ENCODE measurements around the gene DISC1. TPM values are rescaled to one million over a fixed set of nuclear protein-coding genes. Genes with fewer than 3 reads are reported as not detected.

The DISC1 gene
- polyA plus RNA-seq, 3 donors, result 5.5 to 14.7 (median 5.8) TPM

DNA sequence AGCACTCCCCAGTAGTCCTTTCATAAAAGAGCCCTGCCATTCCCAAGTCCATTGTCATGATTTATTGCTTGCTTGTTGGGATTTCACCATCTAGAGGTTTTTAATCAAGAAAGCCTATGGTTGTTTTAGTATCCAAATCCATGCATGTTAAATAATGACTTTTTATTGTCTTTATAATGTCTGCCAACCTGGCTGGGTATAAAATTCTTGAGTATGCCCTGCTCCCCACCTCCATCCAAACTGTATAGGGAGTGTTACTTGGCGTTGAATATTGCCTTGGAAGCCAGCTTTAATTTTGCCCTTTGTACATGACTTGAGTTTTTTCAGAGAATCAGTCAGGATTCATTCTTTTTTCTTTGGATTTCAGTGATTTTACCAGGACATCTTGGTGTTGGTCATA, 44.2 kb downstream of the DISC1 start:
- H3K36me3 Mint-ChIP-seq, result peaks cover 10 to 19% of the 10 kb centered on the region in 2 donors
- H3K4me3 Mint-ChIP-seq, result no peak overlapping the region
- Histone ChIP-seq H4K20me1 (ENCODE audit: insufficient read depth, low read length) (peaks cover 90% of the 10 kb centered on the region), H3K9me3 (replicated peaks in 1 of 2; ENCODE audit: control insufficient read depth in 1 of 2, insufficient read depth in 1 of 2, low read length in 2 of 2) (no peaks in the 10 kb centered on the region), H3K4me2 (replicated peaks; ENCODE audit: extremely low read depth, low read length, poor library complexity, severe bottlenecking) (no peak overlapping the region), H3K9ac (ENCODE audit: insufficient read depth, low read length, poor library complexity, severe bottlenecking) (no peak overlapping the region), H3K4me3 (replicated peaks in 1 of 3; ENCODE audit: low read depth in 2 of 3, low read length in 3 of 3) (no peak overlapping the region), H3K79me2 (ENCODE audit: insufficient read depth, low read length) (peaks cover 91% of the 10 kb centered on the region), H2AFZ (ENCODE audit: insufficient read depth, low read depth, low read length, poor library complexity, severe bottlenecking) (no peak overlapping the region), H3K27me3 (ENCODE audit: control insufficient read depth in 2 of 2, insufficient read depth in 2 of 2, low read length in 2 of 2) (no peaks in the 10 kb centered on the region), H3K36me3 (replicated peaks in 1 of 2; ENCODE audit: control insufficient read depth in 1 of 2, insufficient read depth in 2 of 2, low read length in 2 of 2) (peaks cover 5 to 18% of the 10 kb centered on the region in 2 donors), H3K27ac (ENCODE audit: low read depth in 1 of 2, low read length in 2 of 2) (no peak overlapping the region), H3K4me1 (ENCODE audit: control insufficient read depth in 1 of 2, insufficient read depth in 2 of 2, low read length in 2 of 2) (peaks cover 20 to 32% of the 10 kb centered on the region in 2 donors)
- peaks cover 0 to 5% (median 3%) of the 10 kb centered on the region in 7 donors for H3K9me3 Mint-ChIP-seq
- TF ChIP-seq, protein P1, sequence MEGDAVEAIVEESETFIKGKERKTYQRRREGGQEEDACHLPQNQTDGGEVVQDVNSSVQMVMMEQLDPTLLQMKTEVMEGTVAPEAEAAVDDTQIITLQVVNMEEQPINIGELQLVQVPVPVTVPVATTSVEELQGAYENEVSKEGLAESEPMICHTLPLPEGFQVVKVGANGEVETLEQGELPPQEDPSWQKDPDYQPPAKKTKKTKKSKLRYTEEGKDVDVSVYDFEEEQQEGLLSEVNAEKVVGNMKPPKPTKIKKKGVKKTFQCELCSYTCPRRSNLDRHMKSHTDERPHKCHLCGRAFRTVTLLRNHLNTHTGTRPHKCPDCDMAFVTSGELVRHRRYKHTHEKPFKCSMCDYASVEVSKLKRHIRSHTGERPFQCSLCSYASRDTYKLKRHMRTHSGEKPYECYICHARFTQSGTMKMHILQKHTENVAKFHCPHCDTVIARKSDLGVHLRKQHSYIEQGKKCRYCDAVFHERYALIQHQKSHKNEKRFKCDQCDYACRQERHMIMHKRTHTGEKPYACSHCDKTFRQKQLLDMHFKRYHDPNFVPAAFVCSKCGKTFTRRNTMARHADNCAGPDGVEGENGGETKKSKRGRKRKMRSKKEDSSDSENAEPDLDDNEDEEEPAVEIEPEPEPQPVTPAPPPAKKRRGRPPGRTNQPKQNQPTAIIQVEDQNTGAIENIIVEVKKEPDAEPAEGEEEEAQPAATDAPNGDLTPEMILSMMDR (IDR thresholded peaks at IDR 0.05), result no peak
- intact Hi-C loops (cut with micrococcal nuclease), result no loop called here
- WGBS (ENCODE audit: insufficient coverage), result no CpG with 5 or more reads among the region's 1 CpG
- peaks cover 0 to 2% (median 0%) of the 10 kb centered on the region in 3 donors for H3K27me3 Mint-ChIP-seq (ENCODE audit: low read depth in 3 of 3)
- no peak for DNase-seq
- H3K27ac Mint-ChIP-seq, result no peak overlapping the region
- H3K4me1 Mint-ChIP-seq, result peaks cover 32% of the 10 kb centered on the region

DNA sequence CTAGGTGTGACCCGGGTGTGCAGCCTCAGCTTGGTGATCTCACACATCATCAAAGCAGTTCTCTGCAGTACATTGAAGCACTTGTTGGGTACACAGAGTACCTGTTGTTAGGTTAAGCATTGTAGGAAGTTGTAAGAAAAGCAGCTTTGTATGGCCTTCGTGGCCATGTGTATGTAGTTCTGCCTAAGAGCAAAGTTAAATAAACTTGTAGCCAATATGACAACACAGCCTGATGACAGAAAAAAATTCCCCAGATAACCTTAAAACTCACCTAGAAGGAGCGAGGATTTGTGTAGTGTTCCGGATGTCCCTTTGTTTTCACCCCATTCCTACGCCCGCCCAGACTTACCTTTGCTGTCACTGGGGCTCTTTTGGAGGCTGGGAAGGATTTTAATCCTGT, 48.0 kb downstream of the DISC1 start:
- 100% methylated on average over 1 of the region's 6 CpGs for WGBS (ENCODE audit: insufficient coverage)
- DNase-seq, result no peak

More for the DNA sequence above, 48.0 kb downstream of the DISC1 start:
- TF ChIP-seq, protein P1 (IDR thresholded peaks at IDR 0.05), result no peak
- Histone ChIP-seq H2AFZ (ENCODE audit: insufficient read depth, low read depth, low read length, poor library complexity, severe bottlenecking) (no peak overlapping the region), H3K27me3 (ENCODE audit: control insufficient read depth in 2 of 2, insufficient read depth in 2 of 2, low read length in 2 of 2) (no peaks in the 10 kb centered on the region), H3K79me2 (ENCODE audit: insufficient read depth, low read length) (peaks cover 81% of the 10 kb centered on the region), H3K4me1 (ENCODE audit: control insufficient read depth in 1 of 2, insufficient read depth in 2 of 2, low read length in 2 of 2) (no peaks in the 10 kb centered on the region), H4K20me1 (ENCODE audit: insufficient read depth, low read length) (peaks cover 95% of the 10 kb centered on the region), H3K9ac (ENCODE audit: insufficient read depth, low read length, poor library complexity, severe bottlenecking) (no peak overlapping the region), H3K9me3 (replicated peaks in 1 of 2; ENCODE audit: control insufficient read depth in 1 of 2, insufficient read depth in 1 of 2, low read length in 2 of 2) (no peaks in the 10 kb centered on the region), H3K36me3 (replicated peaks in 1 of 2; ENCODE audit: control insufficient read depth in 1 of 2, insufficient read depth in 2 of 2, low read length in 2 of 2) (peaks cover 5 to 45% of the 10 kb centered on the region in 2 donors), H3K4me2 (replicated peaks; ENCODE audit: extremely low read depth, low read length, poor library complexity, severe bottlenecking) (no peak overlapping the region), H3K27ac (ENCODE audit: low read depth in 1 of 2, low read length in 2 of 2) (no peak overlapping the region), H3K4me3 (replicated peaks in 1 of 3; ENCODE audit: low read depth in 2 of 3, low read length in 3 of 3) (no peak overlapping the region)
- Mint-ChIP-seq H3K9me3 (peaks cover 0 to 5% (median 0%) of the 10 kb centered on the region in 7 donors), H3K27ac (no peak overlapping the region), H3K36me3 (peaks cover 27 to 43% of the 10 kb centered on the region in 2 donors), H3K27me3 (ENCODE audit: low read depth in 3 of 3) (no peaks in the 10 kb centered on the region), H3K4me1 (peaks cover 12% of the 10 kb centered on the region), H3K4me3 (no peak overlapping the region)
- intact Hi-C loops (cut with micrococcal nuclease), result no loop called here

All from CD14-positive monocyte (primary cell).